GM18507 (cell line): ENCODE results near the gene SCO2.
"Not testable (repeated sequence)": the region's sequence is repeated elsewhere in the genome, so short reads cannot be mapped to it uniquely, and the experiment has no call there.

Source experiments
- DNase-seq: peaks from one replicate; pipeline ENCODE4 v3.0.0; 2011; ENCODE audit warnings: low read depth; ENCODE audit not compliant: insufficient read length; ENCODE audit errors: extremely low spot score
- FAIRE-seq: peaks from 2 replicates; lab custom pipeline; 2011; peaks lifted over from hg19 to GRCh38; lab: Jason Lieb, UNC

The SCO2 gene

DNA sequence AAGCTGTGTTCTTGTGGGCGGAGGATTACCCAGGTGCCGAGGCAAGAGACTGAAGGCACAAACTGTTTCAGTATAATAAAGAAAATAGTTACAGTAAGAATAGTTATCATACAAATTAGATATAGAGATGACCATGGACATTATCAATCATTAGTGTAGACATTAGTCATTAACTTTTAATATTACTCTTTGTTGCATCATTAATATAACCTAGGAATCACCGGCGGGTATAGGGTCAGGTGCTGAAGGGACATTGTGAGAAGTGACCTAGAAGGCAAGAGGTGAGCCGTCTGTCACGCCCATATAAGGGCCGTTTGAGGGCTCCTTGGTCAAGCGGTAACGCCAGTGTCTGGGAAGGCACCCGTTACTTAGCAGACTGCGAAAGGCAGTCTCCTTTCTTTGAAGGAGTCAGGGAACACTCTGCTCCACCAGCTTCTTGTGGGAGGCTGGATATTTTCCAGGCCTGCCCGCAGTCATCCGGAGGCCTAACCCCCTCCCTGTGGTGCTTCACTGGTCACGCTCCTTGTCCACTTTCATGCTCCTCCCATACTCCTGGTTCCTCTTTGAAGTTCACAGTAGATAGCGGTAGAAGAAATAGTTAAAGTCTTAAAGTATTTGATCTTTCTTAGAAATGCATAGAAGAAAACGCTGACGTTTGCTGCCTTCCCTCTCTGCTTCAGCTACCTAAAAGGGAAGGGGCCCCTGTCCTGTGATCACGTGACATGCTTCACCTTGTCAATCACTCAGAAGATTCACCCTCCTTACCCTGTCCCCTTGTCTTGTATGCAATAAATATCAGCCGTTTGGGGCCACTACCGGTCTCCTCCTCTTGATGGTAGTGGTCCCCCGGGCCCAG lies 8.7 kb upstream of the SCO2 start:
- not testable (repeated sequence) for DNase-seq
- peak; percentile 89 for FAIRE-seq

DNA sequence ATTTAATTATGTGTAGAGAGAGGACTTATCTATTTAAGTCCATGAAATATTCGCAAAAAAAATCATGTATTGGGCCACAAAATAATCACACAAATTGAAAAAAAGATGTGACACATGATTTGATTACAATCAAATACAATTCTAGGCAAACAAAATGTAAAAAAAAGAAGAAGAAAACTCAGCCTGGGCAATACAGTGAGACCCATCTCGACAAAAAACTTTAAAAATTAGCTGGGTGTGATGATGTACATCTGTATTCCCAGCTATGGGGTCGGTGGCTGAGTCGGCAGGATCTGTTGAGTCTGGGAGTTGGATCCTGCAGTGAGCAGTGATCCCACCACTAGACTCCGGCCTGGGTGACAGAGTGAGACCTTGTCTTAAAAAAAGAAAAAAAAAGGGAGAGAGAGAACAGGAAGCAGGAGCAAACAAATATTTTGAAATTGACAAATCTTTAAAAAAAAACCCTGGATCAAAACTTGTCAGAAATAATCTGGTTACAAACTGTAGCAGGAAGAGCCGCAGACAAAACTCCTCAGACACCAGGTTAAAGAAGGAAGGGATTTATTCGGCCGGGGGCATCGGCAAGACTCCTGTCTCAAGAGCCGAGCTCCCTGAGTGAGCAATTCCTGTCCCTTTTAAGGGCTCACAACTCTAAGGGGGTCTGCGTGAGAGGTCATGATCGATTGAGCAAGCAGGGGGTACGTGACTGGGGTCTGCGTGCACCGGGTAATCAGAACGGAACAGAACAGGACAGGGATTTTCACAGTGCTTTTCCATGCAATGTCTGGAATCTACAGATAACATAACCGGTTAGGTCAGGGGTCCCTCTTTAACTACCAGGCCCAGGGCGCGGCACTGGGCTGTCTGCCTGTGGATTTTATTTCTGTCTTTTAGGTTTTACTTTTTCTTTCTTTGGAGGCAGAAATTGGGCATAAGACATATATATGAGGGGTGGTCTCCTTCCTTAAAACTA lies 7.7 kb upstream of the SCO2 start:
- FAIRE-seq (no peak), DNase-seq (no peak)

DNA sequence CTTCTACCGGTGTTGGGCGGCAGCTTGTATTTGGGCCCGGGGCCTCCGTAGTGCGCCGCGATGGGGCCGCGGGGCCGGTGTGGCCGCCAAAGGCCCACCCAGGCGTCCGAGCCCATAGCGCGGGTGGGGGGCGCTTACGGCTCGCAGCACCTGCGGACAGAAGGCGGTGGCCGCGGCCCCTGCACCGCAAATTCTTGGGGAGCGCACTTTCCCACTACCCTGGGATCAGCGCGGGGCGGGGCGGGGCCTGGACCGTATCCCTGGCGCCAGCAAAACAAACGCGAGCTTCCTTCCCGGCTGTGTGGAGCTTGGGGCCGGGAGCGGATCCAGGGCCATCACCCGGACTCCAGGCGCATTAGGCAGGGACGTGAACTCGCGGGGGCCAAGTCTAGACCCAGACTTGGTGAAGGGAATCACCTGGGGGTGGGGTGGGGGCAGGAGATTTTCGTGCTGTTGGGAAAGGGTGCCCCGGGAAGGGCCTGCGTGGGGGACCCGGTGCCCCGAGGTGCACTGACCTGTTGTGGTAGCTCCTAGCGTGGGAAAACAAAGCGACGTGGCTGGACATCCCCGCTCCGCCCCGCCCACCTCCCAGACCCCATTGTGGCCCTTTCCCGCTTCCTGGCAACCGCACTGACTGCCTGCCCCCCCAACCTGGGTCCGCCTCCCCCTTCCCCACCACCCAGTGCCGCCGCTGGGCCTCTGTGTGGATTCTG lies 6.7 kb upstream of the SCO2 start:
- FAIRE-seq: peak; percentile 68
- no peak for DNase-seq

DNA sequence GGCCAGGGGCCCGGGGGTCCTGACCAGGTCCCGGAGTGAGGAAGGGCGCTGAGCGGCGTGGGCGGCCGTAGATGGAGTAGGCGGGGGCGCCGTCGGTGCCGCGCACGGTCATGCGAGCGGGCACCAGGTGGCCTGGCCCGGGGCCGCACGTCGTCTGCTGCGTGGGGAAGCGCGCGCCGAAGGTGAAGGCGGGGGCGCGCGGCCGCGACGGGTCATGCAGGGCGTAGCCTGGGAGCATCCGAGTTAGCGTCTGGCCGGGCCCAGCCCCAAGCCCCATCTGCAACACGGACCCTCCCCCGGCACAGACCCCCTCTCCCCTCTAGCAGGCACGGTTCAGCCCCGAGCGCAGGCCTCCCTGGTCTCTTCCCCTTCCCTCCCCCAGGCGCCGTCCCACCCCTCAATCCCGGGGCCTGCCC lies 6.2 kb upstream of the SCO2 start:
- peak; percentile 77 for FAIRE-seq
- DNase-seq: no peak

DNA sequence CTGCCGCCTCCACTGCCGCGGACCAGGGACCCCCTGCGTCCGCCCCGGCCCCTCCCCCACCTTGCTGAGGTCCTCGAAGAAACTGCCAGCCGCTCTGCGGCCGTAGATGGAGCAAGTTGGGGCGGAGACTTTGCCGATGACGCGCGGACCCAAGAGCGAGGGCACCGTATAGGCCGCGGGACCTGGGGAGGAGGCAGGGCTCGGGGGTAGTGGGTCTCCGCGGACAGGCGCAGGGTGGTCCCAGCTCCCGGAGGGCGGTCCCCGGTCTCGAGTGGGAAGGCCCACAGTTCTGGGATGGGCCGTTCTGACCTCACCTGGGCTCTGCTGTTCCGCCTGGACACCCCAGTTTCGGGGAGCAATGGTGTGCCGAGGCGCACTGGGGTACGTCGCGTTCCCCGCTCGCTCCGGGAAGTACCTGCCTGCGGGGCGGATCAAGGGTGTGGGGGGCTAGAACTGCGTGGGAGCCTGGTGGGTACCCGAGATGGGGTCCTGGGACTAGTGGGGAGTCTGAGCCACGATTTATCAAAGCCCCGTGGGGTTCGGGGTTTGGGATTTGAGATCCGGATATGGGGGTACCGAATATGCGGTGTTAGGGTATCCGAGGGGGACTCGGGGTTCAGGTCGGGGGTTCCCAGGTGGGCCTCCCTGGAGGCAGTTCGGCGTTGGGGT lies 5.6 kb upstream of the SCO2 start:
- DNase-seq (no peak), FAIRE-seq (no peak)

DNA sequence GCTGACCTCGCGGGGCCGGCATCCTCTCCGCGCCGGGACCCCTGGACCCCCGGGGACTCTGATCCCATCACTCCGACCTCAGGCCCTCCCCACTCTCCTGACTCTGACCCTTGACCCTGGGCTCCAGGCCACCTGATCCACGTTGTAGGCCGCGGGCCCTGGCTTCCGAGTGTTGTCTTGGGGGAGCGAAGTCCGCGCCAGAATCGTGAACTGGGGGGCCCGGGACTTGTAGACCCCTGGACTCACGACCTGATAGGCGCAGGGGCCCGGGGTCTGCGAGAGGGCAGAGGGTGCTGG lies 5.1 kb upstream of the SCO2 start:
- FAIRE-seq: no peak
- no peak for DNase-seq

DNA sequence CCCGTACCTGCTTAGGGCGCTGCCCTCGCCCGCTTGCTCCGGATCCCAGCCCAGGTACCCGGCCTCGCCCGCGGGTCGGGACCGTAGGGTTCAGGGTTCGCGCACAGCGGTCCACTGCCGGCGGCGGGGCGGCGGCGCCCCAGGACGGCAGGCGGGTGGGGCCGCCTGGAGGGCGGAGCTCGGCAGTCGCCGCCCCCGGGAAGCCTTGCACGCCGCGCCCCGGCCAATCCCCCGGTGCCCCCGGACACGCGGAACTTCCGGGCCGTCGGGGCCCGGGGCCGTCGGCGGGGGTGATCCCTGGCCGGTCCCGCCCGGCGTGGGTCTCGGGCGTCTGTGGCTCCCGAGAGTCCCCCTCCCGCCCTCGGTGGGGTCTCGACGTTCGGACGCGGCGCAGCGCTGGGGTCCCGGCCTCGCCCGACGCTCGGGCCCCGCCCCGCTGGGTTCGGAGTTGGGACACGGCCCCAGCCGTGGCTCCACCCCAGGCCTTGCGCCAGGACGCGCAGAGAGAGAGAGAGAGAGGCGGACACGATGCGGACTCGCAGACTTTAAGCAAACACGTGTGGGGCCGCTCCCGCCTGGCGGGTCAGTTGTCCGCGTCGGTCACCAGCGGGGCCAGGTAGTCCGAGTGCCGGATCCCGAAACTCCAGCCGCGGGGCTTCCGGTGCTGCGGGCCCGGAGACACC lies 4.6 kb upstream of the SCO2 start, which contains the start of gene TYMP:
TYMP (minus strand) TSS at position 116 of the 683 bp plus-strand sequence. CDS start 303 bp downstream, outside the sequence.
- DNase-seq (no peak), FAIRE-seq (peak; percentile 91)

DNA sequence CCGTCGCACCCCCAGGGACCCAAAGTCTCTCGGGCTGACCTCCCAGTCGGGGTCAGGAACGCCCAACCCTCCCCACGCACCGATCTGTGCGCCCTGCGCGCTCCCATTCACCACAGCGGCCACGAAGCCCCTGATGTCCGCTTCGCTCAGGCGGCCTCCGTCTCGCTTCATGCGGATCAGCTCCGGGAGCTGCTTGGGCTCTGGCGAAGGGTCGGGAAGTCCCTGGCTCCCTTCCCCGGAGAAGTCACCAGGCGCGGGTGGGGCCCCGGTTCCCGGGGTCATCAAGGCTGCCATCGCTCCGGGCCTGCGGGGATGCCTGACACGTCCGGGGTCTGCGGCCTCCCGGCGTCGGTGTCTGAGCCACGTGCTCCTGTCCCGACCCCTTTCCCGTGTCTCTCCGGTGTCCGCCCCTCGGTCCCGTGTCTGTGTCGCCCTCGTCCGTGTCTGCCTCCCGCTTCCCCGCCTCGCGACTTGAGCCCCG lies 4.1 kb upstream of the SCO2 start:
- FAIRE-seq: no peak

DNA sequence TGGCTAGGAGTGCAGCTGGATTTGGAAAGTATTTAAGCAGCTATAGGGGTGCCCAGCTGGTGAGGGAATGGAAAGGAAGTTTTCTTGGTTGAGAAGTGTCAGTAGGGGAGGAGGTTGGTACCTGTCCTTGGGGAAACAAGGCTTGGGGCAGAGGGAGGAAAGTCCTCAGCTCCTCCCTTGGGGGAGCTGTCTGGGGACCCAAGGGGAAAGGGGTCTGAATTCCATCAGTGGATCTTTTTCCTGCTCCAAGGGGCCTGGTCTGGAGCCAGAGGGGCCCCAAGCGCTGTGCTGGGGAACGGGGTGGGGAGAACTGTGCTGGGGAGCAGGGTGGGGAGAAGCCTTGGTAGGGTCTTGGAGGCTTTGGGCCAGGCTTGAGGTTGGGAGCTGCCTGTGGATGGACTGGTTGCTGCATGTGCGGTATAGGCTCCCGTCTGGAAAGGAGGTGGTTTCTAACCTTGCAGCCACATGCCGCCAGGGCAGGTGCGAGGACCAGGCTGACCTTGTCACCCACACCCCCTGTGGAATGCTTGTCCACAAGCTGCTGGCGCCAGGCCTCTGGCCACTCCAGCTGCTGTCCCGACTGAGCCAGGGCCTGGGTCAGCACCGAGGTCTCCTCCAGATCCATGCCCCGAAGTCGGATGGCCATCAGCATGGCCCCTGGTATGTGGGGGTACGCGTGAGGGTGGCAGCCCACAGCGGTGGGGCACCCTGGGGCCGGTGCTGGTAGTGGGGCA lies 3.5 kb upstream of the SCO2 start:
- FAIRE-seq (no peak), DNase-seq (no peak)

More for the DNA sequence above, 4.1 kb upstream of the SCO2 start:
- no peak for DNase-seq

DNA sequence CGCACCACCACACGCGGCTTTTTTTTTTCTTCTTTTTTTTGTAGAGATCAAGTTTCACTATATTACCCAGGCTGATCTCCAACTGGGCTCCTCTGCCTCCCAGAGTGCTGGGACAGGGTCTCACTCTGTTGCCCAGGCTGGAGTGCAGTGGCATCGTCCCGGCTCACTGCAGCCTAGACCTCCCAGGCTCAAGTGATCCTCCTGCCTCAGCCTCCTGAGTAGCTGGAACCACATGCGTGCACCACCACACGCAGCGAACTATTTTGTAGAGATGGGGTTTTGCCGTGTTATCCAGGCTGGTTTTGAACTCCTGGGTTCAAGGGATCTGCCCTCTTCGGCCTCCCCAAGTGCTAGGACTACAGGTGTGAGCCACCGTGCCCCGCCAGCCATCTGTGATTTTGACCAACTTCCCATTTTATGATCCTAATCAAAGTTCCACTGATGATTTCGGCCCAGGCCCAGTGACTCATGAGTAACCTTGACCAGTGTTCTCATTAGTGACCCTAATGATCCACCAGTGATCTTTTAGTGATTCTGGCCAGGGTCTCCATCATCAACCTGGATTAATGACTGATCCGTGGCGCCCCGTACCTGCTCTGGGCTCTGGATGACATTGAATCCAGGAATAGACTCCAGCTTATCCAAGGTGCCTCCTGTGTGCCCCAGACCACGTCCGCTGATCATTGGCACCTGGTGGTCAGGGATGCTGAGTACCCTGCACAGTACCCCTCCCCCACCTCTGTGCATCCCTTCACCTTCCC lies 2.7 kb upstream of the SCO2 start:
- no peak for DNase-seq
- FAIRE-seq: no peak

DNA sequence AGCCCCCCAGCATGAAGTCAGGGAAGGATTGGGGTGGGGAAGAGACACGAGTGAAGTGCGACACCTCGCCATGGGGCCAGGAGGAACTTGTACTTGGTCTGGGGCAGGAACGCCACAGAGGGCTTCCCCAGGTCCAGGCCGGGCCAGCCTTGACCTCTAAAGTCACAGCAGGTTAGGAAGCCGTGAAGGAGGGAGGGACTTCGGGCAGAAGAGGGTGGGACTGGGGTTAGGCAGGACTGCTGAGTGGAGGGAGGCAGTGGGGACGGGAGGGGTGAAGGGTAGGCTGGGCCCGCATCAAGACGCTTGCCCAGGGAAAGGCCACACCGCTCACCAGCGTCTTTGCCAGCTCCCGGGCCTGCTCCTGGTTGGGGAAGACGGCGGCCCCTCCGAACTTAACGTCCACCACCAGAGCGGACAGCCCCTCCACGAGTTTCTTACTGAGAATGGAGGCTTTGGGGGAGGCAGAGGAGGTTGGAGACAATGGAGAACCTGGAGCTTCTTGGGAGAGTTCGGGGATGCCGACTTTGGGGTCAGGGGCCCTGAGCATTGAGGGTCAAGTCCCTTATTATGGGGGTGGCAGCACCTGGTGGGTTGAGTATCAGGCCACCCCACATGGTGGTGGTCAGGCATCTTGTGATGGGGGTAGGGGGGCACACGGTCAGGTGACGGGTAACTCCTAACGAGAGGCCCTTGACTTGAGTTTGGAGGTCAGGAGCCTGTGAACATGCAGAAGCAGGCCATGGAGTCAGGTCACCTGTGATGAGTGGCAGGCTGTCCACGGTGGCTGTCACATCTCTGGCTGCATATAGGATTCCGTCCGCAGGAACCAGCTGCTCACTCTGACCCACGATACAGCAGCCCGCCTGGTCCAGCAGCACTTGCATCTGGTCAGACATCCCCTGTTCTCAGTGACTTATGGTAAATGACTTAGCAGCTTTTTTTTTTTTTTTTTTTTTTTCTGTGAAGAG lies 1.7 kb upstream of the SCO2 start:
- DNase-seq (no peak), FAIRE-seq (peak; percentile 97)

DNA sequence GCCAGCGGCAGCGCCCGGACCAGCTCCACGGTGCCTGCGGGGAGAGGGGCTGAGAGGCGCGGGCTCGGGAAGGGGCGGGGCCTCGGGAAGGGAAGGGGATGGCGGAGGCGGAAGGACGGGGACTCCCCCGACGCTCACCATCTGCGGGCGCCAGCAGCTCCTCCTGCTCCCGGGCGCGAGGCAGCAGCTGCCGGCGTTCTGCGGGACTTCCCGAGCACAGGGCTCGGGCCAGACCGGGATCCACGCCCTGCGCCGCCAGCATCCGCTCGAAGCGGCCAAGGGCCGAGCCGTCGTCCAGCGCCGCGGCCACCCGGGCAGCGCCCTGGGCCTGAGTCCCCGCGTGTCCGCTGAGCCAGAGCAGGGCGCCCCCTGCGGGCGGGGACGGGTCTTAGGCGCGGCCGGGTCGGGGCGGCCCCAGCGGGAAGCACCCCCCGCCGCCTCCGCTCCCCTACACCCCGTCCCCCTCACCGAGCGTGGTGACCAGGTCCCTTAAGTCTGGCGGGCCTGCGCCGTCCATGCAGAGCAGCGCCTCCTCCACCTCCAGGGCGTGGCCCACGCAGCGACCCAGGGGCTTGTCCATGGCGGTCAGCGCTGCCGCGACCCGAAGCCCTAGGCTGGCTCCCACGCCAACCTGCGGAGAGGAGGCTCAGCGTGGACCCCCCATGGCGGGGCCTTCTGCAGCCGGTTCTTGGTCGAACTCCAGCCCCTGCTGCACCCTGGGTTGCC lies 873 bp upstream of the SCO2 start:
- FAIRE-seq (peak; percentile 82), DNase-seq (peak; percentile 62)

DNA sequence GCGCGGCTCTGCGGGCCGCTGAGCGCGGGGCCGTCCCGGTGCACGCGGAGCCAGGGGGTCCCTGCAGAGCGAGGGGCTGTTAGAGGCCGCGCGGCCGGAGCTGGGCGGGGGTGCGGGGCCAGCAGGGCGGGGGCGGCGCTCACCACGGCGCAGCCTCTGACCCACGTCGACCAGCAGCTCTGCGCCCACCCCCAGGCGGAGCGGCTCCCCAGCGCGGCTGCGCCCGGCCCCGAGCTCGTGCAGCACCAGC lies 385 bp upstream of the SCO2 start:
- FAIRE-seq: no peak
- DNase-seq: no peak

DNA sequence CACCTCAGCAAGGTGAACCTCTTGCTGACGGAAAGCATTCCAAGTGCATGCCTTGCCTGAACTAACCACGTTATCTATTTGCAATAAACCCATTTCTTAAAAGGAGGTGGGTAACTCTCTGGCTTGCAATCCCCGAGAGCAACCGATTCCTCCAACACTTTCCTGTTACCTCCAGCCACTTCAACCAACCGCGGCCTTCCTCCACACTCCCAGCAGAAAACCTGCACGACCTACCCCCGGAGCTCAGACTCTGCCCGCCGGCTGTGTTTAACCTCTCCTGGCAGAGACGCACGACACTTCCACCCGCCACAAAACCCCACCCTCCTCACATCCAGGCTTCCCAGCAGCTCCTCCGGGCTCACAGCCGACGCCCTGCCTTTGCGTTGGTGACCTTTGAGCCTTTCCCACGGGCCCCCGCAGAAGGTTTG lies 708 bp downstream of the SCO2 start:
- no peak for FAIRE-seq
- DNase-seq: no peak

DNA sequence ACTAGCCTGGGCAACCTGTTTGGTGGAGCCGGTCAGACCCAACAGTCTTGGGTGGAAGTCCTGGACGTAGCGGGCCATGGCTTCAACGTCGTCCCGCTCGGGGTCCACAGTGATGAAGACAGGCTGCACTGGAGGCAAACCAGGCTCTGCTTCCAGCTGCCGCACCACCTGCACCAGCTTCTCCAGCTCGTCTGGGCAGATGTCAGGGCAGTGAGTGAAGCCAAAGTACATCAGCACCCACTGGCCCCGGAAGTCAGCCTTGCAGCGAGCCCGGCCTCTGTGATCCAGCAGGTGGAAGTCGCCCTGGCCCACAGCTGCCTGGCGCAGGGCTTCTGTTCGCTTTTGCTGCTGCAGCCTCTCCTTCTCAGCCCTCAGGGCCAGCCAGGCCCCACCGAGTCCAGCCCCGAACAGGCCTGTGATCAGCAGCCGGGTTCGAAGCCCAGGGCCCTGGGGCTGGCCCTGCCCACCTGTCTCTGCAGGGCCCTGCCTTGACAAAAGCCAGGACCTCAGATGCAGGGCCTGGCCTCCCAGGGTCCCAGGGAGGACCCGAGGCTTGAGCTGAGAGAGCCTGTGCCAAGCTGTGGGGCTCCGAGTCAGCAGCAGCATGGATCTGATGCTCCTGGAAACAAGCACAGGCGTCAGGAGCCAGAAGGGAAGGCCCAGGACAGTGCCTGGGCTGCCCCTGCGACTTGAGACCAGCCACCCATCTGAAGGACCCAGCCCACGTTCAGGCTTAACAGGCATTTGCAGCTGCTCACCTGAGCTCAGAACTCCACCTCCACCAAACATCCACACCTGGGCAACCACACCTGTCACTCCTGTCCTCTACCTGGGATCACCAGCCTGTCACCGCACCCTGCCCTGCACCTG lies 1.4 kb downstream of the SCO2 start:
- no peak for DNase-seq
- FAIRE-seq: no peak
